Activated naive CD8-positive, alpha-beta T cell treated with anti-CD3 and anti-CD28 coated beads, Interleukin-2, amount 10 ng/mL, durations not matched to agents 7 days and 5 days (primary cell): ENCODE results near the gene EPS8. TPM values are rescaled to one million over a fixed set of nuclear protein-coding genes. Genes with fewer than 3 reads are reported as not detected.

Experiments used
- ATAC-seq: fragments of 150-1000 bp; cut with Tn5 transposase; one replicate; pipeline ENCODE4 v1.10.0; 2021; ENCODE audit warnings: low read depth, moderate library complexity
- POLR2A ChIA-PET: fragments of 350-600 bp; sonication (Branson Sonifier 250); formaldehyde crosslinking; loops from one replicate; lab custom pipeline; 2021; ENCODE audit warnings: antibody characterized with exemption; lab: Charles Lee
- DNase-seq: peaks from one replicate; pipeline ENCODE4 v3.0.0; 2021
- H3K27ac Mint-ChIP-seq: one replicate; pipeline ENCODE4 v1.8.0; 2022; ENCODE audit warnings: mild to moderate bottlenecking, mixed read lengths
- H3K27me3 Mint-ChIP-seq: one replicate; pipeline ENCODE4 v1.8.0; 2022; ENCODE audit warnings: mild to moderate bottlenecking, moderate library complexity, mixed read lengths
- H3K36me3 Mint-ChIP-seq: one replicate; pipeline ENCODE4 v1.8.0; 2021; ENCODE audit warnings: mild to moderate bottlenecking, mixed read lengths
- H3K4me1 Mint-ChIP-seq: one replicate; pipeline ENCODE4 v1.8.0; 2021; ENCODE audit warnings: mixed read lengths
- H3K4me3 Mint-ChIP-seq: one replicate; pipeline ENCODE4 v1.8.0; 2022; ENCODE audit warnings: mild to moderate bottlenecking, moderate library complexity, mixed read lengths
- H3K9me3 Mint-ChIP-seq: one replicate; pipeline ENCODE4 v1.8.0; 2021; ENCODE audit warnings: mixed read lengths
- total RNA-seq, 2 experiments: library from RNA; stranded (reverse); gene quantifications; one replicate each; pipeline ENCODE4 v1.2.3, GENCODE V29; 2021

EPS8 gene
- total RNA-seq, 2 experiments from 2014 or later = 1.6 to 3.4 TPM

GRCh38 chr12:15732341-15733061 lies 56.7 kb downstream of the EPS8 start:
- no peak overlapping the region for H3K27ac Mint-ChIP-seq
- H3K9me3 Mint-ChIP-seq = no peaks in the 10 kb centered on the region
- no peak overlapping the region for H3K4me3 Mint-ChIP-seq
- ATAC-seq (no peak), DNase-seq (no peak)
- POLR2A ChIA-PET = no interaction called here
- H3K4me1 Mint-ChIP-seq = no peaks in the 10 kb centered on the region
- peaks cover 2% of the 10 kb centered on the region for H3K27me3 Mint-ChIP-seq
- H3K36me3 Mint-ChIP-seq = no peaks in the 10 kb centered on the region

DNA sequence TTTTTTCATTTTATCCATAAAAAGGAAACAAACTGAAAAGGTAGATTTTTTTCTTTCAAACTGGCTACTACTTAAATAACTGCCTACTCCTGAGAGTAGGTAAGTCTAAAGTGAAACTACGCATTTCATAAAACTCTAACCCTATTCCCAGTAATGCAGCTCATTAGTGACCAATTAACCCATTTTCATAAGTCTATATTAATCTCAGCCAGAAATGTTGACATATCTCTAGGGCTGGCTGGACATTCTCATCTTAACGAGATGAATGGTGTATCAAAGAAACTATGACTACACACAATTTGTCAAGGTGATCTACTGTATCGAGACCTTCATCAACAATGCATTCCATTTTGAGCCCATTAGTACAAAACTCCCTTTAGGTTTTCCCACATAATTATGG lies 57.2 kb downstream of the EPS8 start:
- no peaks in the 10 kb centered on the region for H3K9me3 Mint-ChIP-seq
- ATAC-seq (no peak), DNase-seq (no peak)
- no peak overlapping the region for H3K4me3 Mint-ChIP-seq
- H3K27me3 Mint-ChIP-seq = peaks cover 2% of the 10 kb centered on the region
- no peak overlapping the region for H3K27ac Mint-ChIP-seq
- H3K4me1 Mint-ChIP-seq = no peaks in the 10 kb centered on the region
- H3K36me3 Mint-ChIP-seq = no peaks in the 10 kb centered on the region
- POLR2A ChIA-PET = no interaction called here

DNA sequence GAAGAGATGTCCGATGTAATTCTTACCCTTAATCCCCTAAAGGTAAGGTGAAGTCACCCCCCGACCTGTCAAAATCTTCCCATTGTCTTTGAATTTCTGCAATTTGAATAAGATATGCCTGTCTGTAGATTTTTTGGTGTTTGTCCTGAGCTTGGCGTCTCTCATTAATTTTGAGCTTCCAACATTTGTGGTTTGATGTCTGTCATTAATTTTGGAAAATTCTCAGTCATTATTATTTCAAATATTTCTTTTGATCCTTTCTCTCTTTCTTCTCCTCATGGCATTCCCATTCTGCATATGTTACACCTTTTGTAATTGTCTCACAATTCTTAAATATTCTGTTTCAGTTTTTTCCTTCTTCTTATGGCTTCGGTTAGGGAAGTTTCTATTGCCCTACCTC lies 60.1 kb downstream of the EPS8 start:
- ATAC-seq (no peak), DNase-seq (no peak)
- Mint-ChIP-seq H3K4me1 (no peaks in the 10 kb centered on the region), H3K9me3 (no peaks in the 10 kb centered on the region), H3K4me3 (no peak overlapping the region), H3K27ac (no peak overlapping the region), H3K27me3 (peaks cover 9% of the 10 kb centered on the region), H3K36me3 (no peaks in the 10 kb centered on the region)
- POLR2A ChIA-PET = no interaction called here

DNA sequence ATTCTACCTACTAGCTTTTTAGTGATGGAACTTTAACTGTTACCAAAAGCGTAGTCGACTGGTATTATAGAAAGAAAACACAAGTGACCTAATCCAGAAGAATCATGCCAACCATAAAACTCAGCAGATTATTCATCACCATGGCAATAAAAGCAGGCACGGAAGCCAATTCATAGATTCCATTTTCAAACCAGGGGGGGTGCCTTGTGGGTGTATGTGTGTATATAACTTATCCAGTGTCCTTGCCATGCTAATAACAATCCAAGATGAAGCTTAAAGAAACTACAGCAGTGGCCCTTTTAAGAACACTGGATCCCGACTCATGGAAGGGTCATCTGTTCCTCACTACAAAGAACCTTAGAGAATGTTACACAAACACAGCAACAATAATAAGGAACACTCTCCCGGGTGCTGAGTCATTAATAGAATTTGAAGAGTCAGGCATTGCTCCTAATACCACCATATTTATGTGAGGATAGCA lies 61.0 kb downstream of the EPS8 start:
- Mint-ChIP-seq H3K4me1 (no peaks in the 10 kb centered on the region), H3K27ac (no peak overlapping the region), H3K27me3 (peaks cover 9% of the 10 kb centered on the region), H3K9me3 (no peaks in the 10 kb centered on the region), H3K4me3 (no peak overlapping the region), H3K36me3 (no peaks in the 10 kb centered on the region)
- POLR2A ChIA-PET = no interaction called here
- no peak for ATAC-seq
- no peak for DNase-seq

- Mint-ChIP-seq H3K27ac (no peak overlapping the region), H3K27me3 (peaks cover 10% of the 10 kb centered on the region), H3K4me1 (no peaks in the 10 kb centered on the region), H3K9me3 (no peaks in the 10 kb centered on the region), H3K4me3 (no peak overlapping the region), H3K36me3 (no peaks in the 10 kb centered on the region)
- POLR2A ChIA-PET = no interaction called here
- no peak for DNase-seq
- ATAC-seq = no peak
Observed at GRCh38 chr12:15726878-15727150, 62.4 kb downstream of the EPS8 start.

GRCh38 chr12:15726027-15726877 lies 62.9 kb downstream of the EPS8 start:
- Mint-ChIP-seq H3K36me3 (no peaks in the 10 kb centered on the region), H3K4me3 (no peak overlapping the region), H3K27ac (no peak overlapping the region), H3K9me3 (no peaks in the 10 kb centered on the region), H3K4me1 (no peaks in the 10 kb centered on the region), H3K27me3 (peaks cover 10% of the 10 kb centered on the region)
- ATAC-seq (no peak), DNase-seq (no peak)
- POLR2A ChIA-PET = no interaction called here

DNA sequence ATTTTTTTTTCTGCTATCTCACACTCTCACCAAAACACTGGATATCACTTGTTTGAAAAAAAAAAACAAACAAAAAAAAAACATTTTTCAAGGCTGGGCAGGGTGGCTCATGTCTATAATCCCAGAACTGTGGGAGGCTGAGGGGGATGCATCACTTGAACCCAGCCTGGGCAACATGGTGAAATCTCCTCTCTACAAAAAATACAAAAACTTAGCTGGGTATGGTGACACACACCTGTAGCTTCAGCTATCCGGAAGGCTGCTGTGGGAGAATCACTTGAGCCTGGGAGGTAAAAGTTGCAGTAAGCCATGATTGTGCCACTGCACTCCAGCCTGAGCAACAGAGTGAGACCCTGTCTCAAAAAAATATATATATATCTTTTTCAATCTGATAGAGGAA lies 66.2 kb downstream of the EPS8 start:
- Mint-ChIP-seq H3K4me1 (no peaks in the 10 kb centered on the region), H3K36me3 (no peaks in the 10 kb centered on the region)
- POLR2A ChIA-PET = no interaction called here

DNA sequence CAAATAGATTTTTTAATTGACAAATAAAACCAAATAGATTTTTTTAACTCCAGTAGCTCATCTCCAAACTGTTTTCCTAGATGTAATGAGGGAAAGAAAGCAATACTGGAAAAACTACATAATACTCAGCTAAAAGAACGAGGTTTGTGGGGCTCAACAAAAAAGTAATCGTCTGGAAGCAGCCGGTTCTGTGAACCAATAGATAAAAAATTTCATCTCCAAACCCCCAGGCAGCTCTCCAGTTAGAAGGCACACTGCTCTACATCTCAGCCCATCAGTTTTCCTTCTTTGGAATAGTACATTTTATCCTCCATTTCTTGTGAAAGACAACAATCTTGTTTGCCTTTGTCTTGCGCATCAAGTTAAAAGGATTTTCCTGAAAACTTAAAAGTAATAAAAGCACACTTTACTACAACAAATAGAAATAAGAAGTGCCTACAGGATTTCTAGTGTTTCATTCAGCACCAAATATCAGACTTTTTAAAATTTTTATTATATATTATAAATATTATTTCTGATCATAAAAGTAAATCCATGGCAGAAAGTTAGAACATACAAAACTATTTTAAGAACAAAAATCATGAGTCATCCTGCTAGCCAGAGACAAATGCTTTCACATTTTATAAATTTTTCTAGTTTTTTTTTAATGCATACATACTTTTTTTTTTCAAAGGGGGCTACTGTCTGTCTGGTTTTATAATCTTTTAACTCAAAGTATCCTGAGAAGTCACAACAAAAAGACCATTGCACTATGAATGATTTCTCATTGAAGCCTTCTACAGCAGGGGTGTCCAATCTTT lies 67.7 kb downstream of the EPS8 start:
- no peaks in the 10 kb centered on the region for H3K36me3 Mint-ChIP-seq
- H3K4me3 Mint-ChIP-seq = no peak overlapping the region
- POLR2A ChIA-PET = no interaction called here
- ATAC-seq = no peak
- no peaks in the 10 kb centered on the region for H3K9me3 Mint-ChIP-seq
- no peak for DNase-seq
- peaks cover 10% of the 10 kb centered on the region for H3K27me3 Mint-ChIP-seq
- no peak overlapping the region for H3K27ac Mint-ChIP-seq
- H3K4me1 Mint-ChIP-seq = no peaks in the 10 kb centered on the region

More for the DNA sequence above, 66.2 kb downstream of the EPS8 start:
- H3K9me3 Mint-ChIP-seq = no peaks in the 10 kb centered on the region
- H3K27me3 Mint-ChIP-seq = peaks cover 10% of the 10 kb centered on the region
- DNase-seq (no peak), ATAC-seq (no peak)
- H3K27ac Mint-ChIP-seq = no peak overlapping the region
- H3K4me3 Mint-ChIP-seq = no peak overlapping the region

GRCh38 chr12:15720295-15720694 lies 68.9 kb downstream of the EPS8 start:
- no peaks in the 10 kb centered on the region for H3K9me3 Mint-ChIP-seq
- ATAC-seq = no peak
- no peak for DNase-seq
- no peaks in the 10 kb centered on the region for H3K36me3 Mint-ChIP-seq
- H3K27ac Mint-ChIP-seq = no peak overlapping the region
- H3K27me3 Mint-ChIP-seq = peaks cover 2% of the 10 kb centered on the region
- no peaks in the 10 kb centered on the region for H3K4me1 Mint-ChIP-seq
- no peak overlapping the region for H3K4me3 Mint-ChIP-seq
- POLR2A ChIA-PET = no interaction called here

GRCh38 chr12:15719230-15719629 lies 70.0 kb downstream of the EPS8 start:
- Mint-ChIP-seq H3K4me3 (no peak overlapping the region), H3K27ac (no peak overlapping the region), H3K36me3 (no peaks in the 10 kb centered on the region), H3K4me1 (no peaks in the 10 kb centered on the region), H3K27me3 (peaks cover 6% of the 10 kb centered on the region), H3K9me3 (no peaks in the 10 kb centered on the region)
- ATAC-seq (no peak), DNase-seq (no peak)
- POLR2A ChIA-PET = no interaction called here

DNA sequence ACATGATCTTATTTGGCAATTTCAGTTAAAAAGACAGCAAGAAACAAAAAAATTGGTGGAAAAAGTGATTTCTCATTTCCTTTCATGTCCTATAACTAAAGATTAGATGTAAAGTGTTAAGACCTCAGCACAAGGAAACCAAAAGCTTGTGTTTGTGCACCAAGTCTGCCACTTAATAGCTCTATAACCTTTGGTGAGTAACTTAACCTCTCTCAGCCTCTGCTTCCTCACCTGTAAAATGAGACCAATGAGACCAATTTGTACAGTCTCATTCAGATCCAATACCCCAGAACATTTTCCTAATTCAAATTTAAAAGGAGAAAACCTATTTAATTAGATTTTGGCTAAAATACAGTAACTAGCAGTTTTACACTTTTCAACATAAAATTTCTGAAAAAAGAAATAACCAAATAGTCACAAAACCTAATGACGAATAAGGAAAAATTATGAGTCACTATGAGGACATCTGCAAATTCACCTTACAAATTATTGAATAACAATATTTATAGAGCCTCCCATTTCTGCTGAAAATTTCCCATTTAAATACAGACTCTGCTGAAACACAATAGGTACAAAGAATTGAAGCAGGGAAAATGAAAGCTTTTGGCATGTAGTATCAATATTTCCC lies 71.1 kb downstream of the EPS8 start:
- H3K36me3 Mint-ChIP-seq = no peaks in the 10 kb centered on the region
- POLR2A ChIA-PET = no interaction called here
- H3K4me3 Mint-ChIP-seq = no peak overlapping the region
- peaks cover 7% of the 10 kb centered on the region for H3K27me3 Mint-ChIP-seq
- H3K4me1 Mint-ChIP-seq = no peaks in the 10 kb centered on the region
- no peak for ATAC-seq
- DNase-seq = no peak
- H3K27ac Mint-ChIP-seq = no peak overlapping the region
- no peaks in the 10 kb centered on the region for H3K9me3 Mint-ChIP-seq

GRCh38 chr12:15716581-15716980 lies 72.6 kb downstream of the EPS8 start:
- no peaks in the 10 kb centered on the region for H3K4me1 Mint-ChIP-seq
- POLR2A ChIA-PET = no interaction called here
- H3K27ac Mint-ChIP-seq = no peak overlapping the region
- H3K9me3 Mint-ChIP-seq = no peaks in the 10 kb centered on the region
- no peak for ATAC-seq
- no peak for DNase-seq
- H3K4me3 Mint-ChIP-seq = no peak overlapping the region
- H3K36me3 Mint-ChIP-seq = no peaks in the 10 kb centered on the region
- peaks cover 7% of the 10 kb centered on the region for H3K27me3 Mint-ChIP-seq

- DNase-seq (no peak), ATAC-seq (no peak)
- H3K27ac Mint-ChIP-seq = no peak overlapping the region
- H3K9me3 Mint-ChIP-seq = no peaks in the 10 kb centered on the region
- H3K27me3 Mint-ChIP-seq = peaks cover 7% of the 10 kb centered on the region
- H3K4me1 Mint-ChIP-seq = peaks cover 2% of the 10 kb centered on the region
- H3K36me3 Mint-ChIP-seq = no peaks in the 10 kb centered on the region
- H3K4me3 Mint-ChIP-seq = no peak overlapping the region
- POLR2A ChIA-PET = no interaction called here
Observed at GRCh38 chr12:15714256-15714655, 74.9 kb downstream of the EPS8 start.
